BLaER1 (cell line): Measurements from ENCODE around the gene TRAF7.

Experiments
- H3K27ac ChIP-seq: shearing (Covaris generic); formaldehyde crosslinking; 2 replicates; pipeline ENCODE4 v1.8.1; 2022
- H3K27me3 ChIP-seq: shearing (Covaris generic); formaldehyde crosslinking; 2 replicates; pipeline ENCODE4 v1.8.1; 2022
- H3K36me3 ChIP-seq: shearing (Covaris generic); formaldehyde crosslinking; 2 replicates; pipeline ENCODE4 v1.8.1; 2022
- H3K4me1 ChIP-seq: shearing (Covaris generic); formaldehyde crosslinking; 2 replicates; pipeline ENCODE4 v1.8.1; 2022
- H3K4me2 ChIP-seq: shearing (Covaris generic); formaldehyde crosslinking; 2 replicates; pipeline ENCODE4 v1.8.1; 2022
- H3K4me3 ChIP-seq: shearing (Covaris generic); formaldehyde crosslinking; 2 replicates; pipeline ENCODE4 v1.8.1; 2022
- H3K9ac ChIP-seq: shearing (Covaris generic); formaldehyde crosslinking; 2 replicates; pipeline ENCODE4 v1.8.1; 2022
- H3K9me3 ChIP-seq: shearing (Covaris generic); formaldehyde crosslinking; 2 replicates; pipeline ENCODE4 v1.8.1; 2022
- H4K20me1 ChIP-seq: shearing (Covaris generic); formaldehyde crosslinking; 2 replicates; pipeline ENCODE4 v1.8.1; 2022
- Cebpa-rat ChIP-seq: shearing (Covaris generic); IDR thresholded peaks from 2 replicates; pipeline ENCODE4 v1.8.1; 2022

The TRAF7 gene

DNA sequence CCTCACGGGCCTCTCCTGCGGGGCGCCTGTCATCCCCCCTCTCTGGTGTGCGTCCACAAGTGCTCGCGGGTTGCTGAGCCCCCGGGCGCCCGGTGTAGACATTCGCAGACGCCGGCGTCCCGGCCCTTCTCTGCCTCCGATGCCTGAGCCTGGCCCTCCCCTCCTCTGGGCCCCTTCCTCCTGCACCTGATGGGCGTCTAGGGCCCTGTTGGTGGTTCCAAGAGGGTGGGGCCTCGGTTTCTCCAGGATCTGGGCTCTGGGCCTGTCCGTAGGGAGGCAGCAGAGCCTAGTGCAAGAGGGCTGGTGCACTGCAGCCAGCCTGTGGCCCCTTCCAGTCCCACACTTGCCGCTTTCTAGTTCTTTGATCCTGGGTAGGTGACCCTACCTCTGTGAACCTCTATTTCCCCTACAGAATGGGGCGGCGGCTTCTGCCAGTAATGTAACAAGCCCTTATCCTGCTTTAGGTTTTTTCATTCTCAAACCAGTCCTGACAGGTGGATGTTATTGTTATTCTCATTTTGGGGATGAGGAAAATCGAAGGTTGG, 68.4 kb downstream of the TRAF7 start:
- Histone ChIP-seq H3K4me1 (peaks cover 31% of the 10 kb centered on the region), H3K27ac (peak overlapping the region; percentile 88), H3K27me3 (no peaks in the 10 kb centered on the region), H3K9ac (peak overlapping the region; percentile 93), H4K20me1 (peaks cover 53% of the 10 kb centered on the region), H3K4me3 (peak overlapping the region; percentile 84), H3K4me2 (peak overlapping the region; percentile 84), H3K9me3 (no peaks in the 10 kb centered on the region), H3K36me3 (peaks cover 28% of the 10 kb centered on the region)
- no peak for TF ChIP-seq Cebpa-rat

DNA sequence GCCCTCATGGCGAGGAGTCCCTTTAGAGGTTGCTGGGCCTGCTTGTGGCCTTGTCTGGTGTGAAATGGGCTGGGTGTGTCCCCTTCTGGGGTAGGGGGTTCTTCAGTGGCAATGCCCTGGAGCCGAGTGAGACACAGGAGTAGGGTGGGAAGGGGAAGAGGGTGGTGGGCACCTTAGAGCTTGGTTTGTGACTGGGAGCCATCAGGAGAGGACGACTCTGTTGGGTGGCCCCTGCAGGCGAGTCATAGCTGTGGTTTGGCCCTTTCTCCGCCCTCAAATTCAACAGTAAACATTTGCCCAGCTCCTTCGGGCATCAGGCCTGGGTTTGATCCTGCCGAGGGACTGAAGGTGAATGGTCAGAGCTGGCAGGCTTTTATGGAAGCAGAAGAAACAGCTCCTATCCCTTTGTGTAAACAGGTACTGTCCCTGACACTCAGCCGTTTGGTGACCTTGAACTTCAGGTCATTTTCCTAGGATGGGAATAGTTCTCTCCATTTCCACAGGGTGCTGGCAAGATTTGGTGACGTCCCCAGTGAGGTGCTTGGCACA, 70.7 kb downstream of the TRAF7 start:
- Histone ChIP-seq H3K4me2 (peak overlapping the region; percentile 14; the same call in 1 of the 2 replicates), H3K27ac (no peak overlapping the region)

DNA sequence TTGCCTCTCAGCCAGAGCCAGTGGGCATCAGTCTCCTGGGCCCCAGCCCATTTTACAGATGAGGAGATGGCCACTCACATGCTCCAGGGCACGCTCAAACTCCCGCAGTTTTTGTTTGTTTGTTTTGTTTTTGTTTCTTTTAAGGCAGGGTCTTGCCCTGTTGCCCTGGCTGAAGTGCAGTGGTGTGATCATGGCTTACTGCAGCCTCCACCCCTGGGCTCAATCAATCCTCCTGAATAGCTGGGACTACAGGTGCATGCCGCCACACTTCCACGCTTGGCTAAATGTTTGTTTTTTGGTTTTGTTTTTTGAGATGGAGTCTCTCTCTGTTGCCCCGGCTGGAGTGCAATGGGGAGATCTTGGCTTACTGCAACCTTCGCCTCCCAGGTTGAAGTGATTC, 71.3 kb downstream of the TRAF7 start:
- no peaks in the 10 kb centered on the region for H3K9me3 ChIP-seq
- TF ChIP-seq Cebpa-rat, result no peak
- H3K4me1 ChIP-seq, result peaks cover 31% of the 10 kb centered on the region
- peaks cover 57% of the 10 kb centered on the region for H3K36me3 ChIP-seq
- H3K9ac ChIP-seq, result no peak overlapping the region
- no peak overlapping the region for H3K4me2 ChIP-seq
- H3K27ac ChIP-seq, result no peak overlapping the region
- no peak overlapping the region for H3K4me3 ChIP-seq
- no peaks in the 10 kb centered on the region for H3K27me3 ChIP-seq
- peaks cover 81% of the 10 kb centered on the region for H4K20me1 ChIP-seq

More for the DNA sequence above, 70.7 kb downstream of the TRAF7 start:
- TF ChIP-seq Cebpa-rat, result no peak
- Histone ChIP-seq H3K9me3 (no peaks in the 10 kb centered on the region), H3K9ac (peak overlapping the region; percentile 4; the same call in 1 of the 2 replicates), H4K20me1 (peaks cover 75% of the 10 kb centered on the region), H3K27me3 (no peaks in the 10 kb centered on the region), H3K4me1 (peaks cover 31% of the 10 kb centered on the region), H3K36me3 (peaks cover 51% of the 10 kb centered on the region), H3K4me3 (no peak overlapping the region)
